ENCODE data around the gene FXYD3. TPM values are rescaled to one million over a fixed set of nuclear protein-coding genes. Genes with fewer than 3 reads are reported as not detected.

Gene FXYD3
- polyA plus RNA-seq, 1 of the 3 experiments (the other 2 are of a cell fraction): not detected

GRCh38 chr19:35098413-35099049, 17.1 kb upstream of the FXYD3 start:
- POLR2A ChIA-PET: no interaction called here
- H4K20me1 ChIP-seq (ENCODE audit: insufficient read depth): no peaks in the 10 kb centered on the region
- no peaks in the 10 kb centered on the region for H3K79me2 ChIP-seq (ENCODE audit: insufficient read depth)
- H3K27me3 ChIP-seq (ENCODE audit: insufficient read depth): no peaks in the 10 kb centered on the region
- H3K9me2 ChIP-seq: no peaks in the 10 kb centered on the region
- 76% methylated on average over 23 of the region's 29 CpGs for WGBS (ENCODE audit: low lambda C conversion rate)
- CTCF ChIA-PET: interaction anchor here (0.8 to 5.2 kb wide), 7 partner anchors 12 to 69 kb away, joined by 3 to 27 read pairs (median 6); partner anchors contain the start of gene LGI4
- H3K36me3 ChIP-seq (replicated peaks in 1 of 2; ENCODE audit: control insufficient read depth in 1 of 2, insufficient read depth in 2 of 2, low read length in 1 of 2): no peaks in the 10 kb centered on the region
- no peak overlapping the region for H3K4me3 ChIP-seq (ENCODE audit: low read depth in 2 of 2, low read length in 1 of 2)
- no peak for DNase-seq
- H2AFZ ChIP-seq (ENCODE audit: low read depth): no peak overlapping the region
- no peak overlapping the region for H3K9ac ChIP-seq
- TF ChIP-seq POLR2AphosphoS5 (IDR thresholded peaks at IDR 0.05; ENCODE audit: low read depth, low read length) (no peak), EP300 (IDR thresholded peaks at IDR 0.05; ENCODE audit: borderline replicate concordance in 1 of 2, low read depth in 1 of 2, low read length in 1 of 2) (no peak), TAF1 (IDR thresholded peaks at IDR 0.05; ENCODE audit: borderline replicate concordance, low read depth, low read length) (no peak), ELF1 (IDR thresholded peaks at IDR 0.05) (no peak), FOSL2 (IDR thresholded peaks at IDR 0.05; ENCODE audit: borderline replicate concordance, low read depth) (no peak), RCOR1 (IDR thresholded peaks at IDR 0.05; ENCODE audit: low read length) (no peak)
- TF ChIP-seq, protein P1, sequence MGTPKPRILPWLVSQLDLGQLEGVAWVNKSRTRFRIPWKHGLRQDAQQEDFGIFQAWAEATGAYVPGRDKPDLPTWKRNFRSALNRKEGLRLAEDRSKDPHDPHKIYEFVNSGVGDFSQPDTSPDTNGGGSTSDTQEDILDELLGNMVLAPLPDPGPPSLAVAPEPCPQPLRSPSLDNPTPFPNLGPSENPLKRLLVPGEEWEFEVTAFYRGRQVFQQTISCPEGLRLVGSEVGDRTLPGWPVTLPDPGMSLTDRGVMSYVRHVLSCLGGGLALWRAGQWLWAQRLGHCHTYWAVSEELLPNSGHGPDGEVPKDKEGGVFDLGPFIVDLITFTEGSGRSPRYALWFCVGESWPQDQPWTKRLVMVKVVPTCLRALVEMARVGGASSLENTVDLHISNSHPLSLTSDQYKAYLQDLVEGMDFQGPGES (IDR thresholded peaks at IDR 0.05; ENCODE audit: low read depth, low read length): no peak
- peaks cover 0 to 8% of the 10 kb centered on the region in 2 experiments; a peak in 1 of 4 replicates for H3K4me1 ChIP-seq (ENCODE audit: control insufficient read depth in 1 of 2, insufficient read depth in 2 of 2, low read depth in 1 of 2, low read length in 1 of 2)
- H3K4me2 ChIP-seq: no peak overlapping the region
- no peaks in the 10 kb centered on the region for H3K9me3 ChIP-seq
- H3F3A ChIP-seq (replicated peaks; ENCODE audit: insufficient read depth): no peaks in the 10 kb centered on the region
- H3K27ac ChIP-seq (ENCODE audit: low read depth in 2 of 2, low read length in 1 of 2): no peak overlapping the region

- ChIA-PET CTCF (interaction anchor here (0.9 to 5.2 kb wide), 8 partner anchors 10 to 70 kb away, joined by 3 to 27 read pairs (median 5); partner anchors contain the start of gene LGI4), POLR2A (no interaction called here)
- Histone ChIP-seq H3K4me3 (ENCODE audit: low read depth in 2 of 2, low read length in 1 of 2) (no peak overlapping the region), H3K79me2 (ENCODE audit: insufficient read depth) (no peaks in the 10 kb centered on the region), H3K4me1 (ENCODE audit: control insufficient read depth in 1 of 2, insufficient read depth in 2 of 2, low read depth in 1 of 2, low read length in 1 of 2) (no peaks in the 10 kb centered on the region; a peak in 1 of 4 replicates), H4K20me1 (ENCODE audit: insufficient read depth) (no peaks in the 10 kb centered on the region), H3K36me3 (replicated peaks in 1 of 2; ENCODE audit: control insufficient read depth in 1 of 2, insufficient read depth in 2 of 2, low read length in 1 of 2) (no peaks in the 10 kb centered on the region), H3K9me3 (no peaks in the 10 kb centered on the region), H2AFZ (ENCODE audit: low read depth) (no peak overlapping the region), H3K9ac (no peak overlapping the region), H3K27me3 (ENCODE audit: insufficient read depth) (no peaks in the 10 kb centered on the region), H3K4me2 (no peak overlapping the region), H3F3A (replicated peaks; ENCODE audit: insufficient read depth) (no peaks in the 10 kb centered on the region), H3K27ac (ENCODE audit: low read depth in 2 of 2, low read length in 1 of 2) (no peak overlapping the region), H3K9me2 (no peaks in the 10 kb centered on the region)
- 72% methylated on average over 18 of the region's 21 CpGs for WGBS (ENCODE audit: low lambda C conversion rate)
- no peak for DNase-seq
- no peak for TF ChIP-seq RAD21 (IDR thresholded peaks at IDR 0.05; ENCODE audit: low read length)
- TF ChIP-seq REST (IDR thresholded peaks at IDR 0.05; ENCODE audit: low read depth, low read length): no peak
- TF ChIP-seq GATA2 (CRISPR knock-in tag; IDR thresholded peaks at IDR 0.05): no peak
- no peak for TF ChIP-seq EP300 (IDR thresholded peaks at IDR 0.05; ENCODE audit: borderline replicate concordance in 1 of 2, low read depth in 1 of 2, low read length in 1 of 2)
- TF ChIP-seq MEF2A (IDR thresholded peaks at IDR 0.05; ENCODE audit: borderline replicate concordance, low read depth): no peak
- TF ChIP-seq FOXJ3 (CRISPR knock-in tag; IDR thresholded peaks at IDR 0.05): no peak
- no peak for TF ChIP-seq RCOR1 (IDR thresholded peaks at IDR 0.05; ENCODE audit: low read length)
- TF ChIP-seq EZH2phosphoT487 (IDR thresholded peaks at IDR 0.05; ENCODE audit: borderline replicate concordance, low read depth): no peak
- TF ChIP-seq GABPA (IDR thresholded peaks at IDR 0.05; ENCODE audit: low read depth): no peak
- TF ChIP-seq, protein P2, sequence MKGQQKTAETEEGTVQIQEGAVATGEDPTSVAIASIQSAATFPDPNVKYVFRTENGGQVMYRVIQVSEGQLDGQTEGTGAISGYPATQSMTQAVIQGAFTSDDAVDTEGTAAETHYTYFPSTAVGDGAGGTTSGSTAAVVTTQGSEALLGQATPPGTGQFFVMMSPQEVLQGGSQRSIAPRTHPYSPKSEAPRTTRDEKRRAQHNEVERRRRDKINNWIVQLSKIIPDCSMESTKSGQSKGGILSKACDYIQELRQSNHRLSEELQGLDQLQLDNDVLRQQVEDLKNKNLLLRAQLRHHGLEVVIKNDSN (IDR thresholded peaks at IDR 0.05; ENCODE audit: borderline replicate concordance, low read depth): no peak
- TF ChIP-seq, protein P1 (IDR thresholded peaks at IDR 0.05; ENCODE audit: low read depth, low read length): no peak
- TF ChIP-seq ELF1 (IDR thresholded peaks at IDR 0.05): no peak
These were observed 16.3 kb upstream of the FXYD3 start for GRCh38 chr19:35099155-35099896.

All from SK-N-SH (cell line).